Upper lobe of right lung (tissue), 1 donor: ENCODE data around the gene CYTH4. TPM values are rescaled to one million over a fixed set of nuclear protein-coding genes. Genes with fewer than 3 reads are reported as not detected.
A peak's percentile ranks its signal among the peaks of the same experiment; 100 is the strongest.

Experiments used
- ATAC-seq: fragments of 200-7000 bp; cut with Tn5 transposase; one replicate; pipeline ENCODE4 v1.9.1; 2020; ENCODE audit warnings: mild to moderate bottlenecking, moderate library complexity
- DNase-seq: peaks from one replicate; pipeline ENCODE4 v3.0.0-alpha.2; 2020
- H3K27ac ChIP-seq: fragments of 200-600 bp; one replicate; pipeline ENCODE4 v1.8.0; 2022
- H3K27me3 ChIP-seq: fragments of 200-600 bp; one replicate; pipeline ENCODE4 v1.8.0; 2022; ENCODE audit warnings: mild to moderate bottlenecking
- H3K36me3 ChIP-seq: fragments of 200-600 bp; one replicate; pipeline ENCODE4 v1.8.0; 2022
- H3K4me1 ChIP-seq: fragments of 200-600 bp; one replicate; pipeline ENCODE4 v1.8.0; 2022
- H3K4me3 ChIP-seq: fragments of 200-600 bp; one replicate; pipeline ENCODE4 v1.8.0; 2022; ENCODE audit warnings: mild to moderate bottlenecking
- H3K9me3 ChIP-seq: fragments of 200-600 bp; one replicate; pipeline ENCODE4 v1.8.0; 2022
- CTCF ChIP-seq: fragments of 200-600 bp; IDR thresholded peaks from one replicate; pipeline ENCODE4 v1.8.0; 2022; ENCODE audit warnings: antibody characterized with exemption
- intact Hi-C: fragments of 100-400 bp; cut with DNase I; formaldehyde crosslinking; loops from one replicate; pipeline ENCODE4 v1.11.0; 2022
- total RNA-seq: library from RNA; stranded (reverse); fragmentation: NEBNext Ultra II Directional; extraction: Animal tissue kit (Norgen Biotek cat#: 25700); gene quantifications from one replicate; pipeline ENCODE4 v1.2.1, GENCODE V29; 2021
- donor health status: DM: no; HTN: yes; CAD: no; lungs with severe emphysema.

CYTH4 gene
- total RNA-seq, 1 donor from 2014 or later: 37.9 TPM

- Histone ChIP-seq H3K36me3 (no peaks in the 10 kb centered on the region), H3K27ac (no peak overlapping the region), H3K9me3 (no peaks in the 10 kb centered on the region), H3K4me3 (no peak overlapping the region), H3K4me1 (no peaks in the 10 kb centered on the region), H3K27me3 (peaks cover 23% of the 10 kb centered on the region)
- TF ChIP-seq CTCF: no peak
- ATAC-seq: no peak
- DNase-seq: peak; percentile 46
- intact Hi-C loops: no loop called here
Measured at GRCh38 chr22:37260155-37260795, 22.0 kb upstream of the CYTH4 start.

- TF ChIP-seq CTCF: peak; percentile 93
- no peaks in the 10 kb centered on the region for H3K9me3 ChIP-seq
- ATAC-seq (peak; percentile 88), DNase-seq (peak; percentile 73)
- intact Hi-C loops: no loop called here
- H3K27ac ChIP-seq: no peak overlapping the region
- peaks cover 17% of the 10 kb centered on the region for H3K27me3 ChIP-seq
- H3K4me1 ChIP-seq: no peaks in the 10 kb centered on the region
- no peak overlapping the region for H3K4me3 ChIP-seq
- H3K36me3 ChIP-seq: no peaks in the 10 kb centered on the region
Measured at GRCh38 chr22:37260901-37261336, 21.4 kb upstream of the CYTH4 start.

- no peak overlapping the region for H3K27ac ChIP-seq
- H3K9me3 ChIP-seq: no peaks in the 10 kb centered on the region
- ATAC-seq (no peak), DNase-seq (peak; percentile 25)
- H3K36me3 ChIP-seq: no peaks in the 10 kb centered on the region
- H3K4me1 ChIP-seq: peaks cover 8% of the 10 kb centered on the region
- TF ChIP-seq CTCF: no peak
- H3K4me3 ChIP-seq: no peak overlapping the region
- intact Hi-C loops: no loop called here
- peaks cover 8% of the 10 kb centered on the region for H3K27me3 ChIP-seq
Measured at GRCh38 chr22:37262346-37262745, 20.0 kb upstream of the CYTH4 start.

DNA sequence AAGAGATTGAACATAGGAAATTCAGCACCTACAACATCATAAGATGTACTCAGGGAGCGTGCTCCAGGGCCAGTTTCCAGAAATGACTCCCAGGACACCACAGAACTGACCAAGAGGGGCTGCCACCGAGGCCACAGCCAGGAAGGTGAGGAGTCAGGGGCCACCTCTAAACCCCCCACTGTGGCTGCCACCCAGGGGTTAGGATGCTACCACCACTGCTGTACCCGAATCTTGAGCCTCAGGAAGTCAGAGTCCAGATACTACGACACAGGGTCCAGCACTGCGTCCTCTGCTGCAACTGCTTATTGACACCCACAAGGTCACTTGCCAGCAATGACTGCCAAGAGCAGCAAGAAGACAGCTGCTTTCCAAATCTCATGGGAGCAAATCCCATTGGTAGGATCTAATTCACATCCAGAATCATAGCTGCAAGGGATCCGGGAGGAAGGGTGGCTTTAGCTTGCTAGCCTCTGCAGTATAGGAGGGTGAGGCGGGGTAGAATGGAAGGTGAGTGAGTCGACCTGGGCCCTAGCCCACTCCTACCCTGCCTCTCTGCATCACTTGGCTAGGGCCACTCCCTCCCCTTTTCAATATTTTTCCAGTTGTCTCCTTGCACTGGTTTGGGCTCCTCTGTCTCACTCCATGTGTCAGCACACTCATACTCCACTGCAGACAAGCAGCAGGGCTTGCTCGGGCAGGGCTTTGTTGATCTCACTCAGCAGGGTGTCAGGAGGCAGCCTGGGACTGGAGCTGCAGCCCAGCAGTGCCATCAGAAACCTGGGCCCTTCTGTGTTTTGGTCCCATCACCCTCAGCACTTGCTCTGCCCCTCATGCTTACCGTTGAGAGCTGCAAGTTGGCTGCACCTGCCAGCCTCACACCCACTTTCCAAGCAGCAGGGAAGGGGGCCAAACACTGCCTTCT, 18.1 kb upstream of the CYTH4 start:
- intact Hi-C loops: no loop called here
- Histone ChIP-seq H3K27ac (no peak overlapping the region), H3K4me3 (no peak overlapping the region), H3K4me1 (peaks cover 12% of the 10 kb centered on the region), H3K36me3 (no peaks in the 10 kb centered on the region), H3K9me3 (no peaks in the 10 kb centered on the region), H3K27me3 (no peaks in the 10 kb centered on the region)
- no peak for TF ChIP-seq CTCF
- ATAC-seq (no peak), DNase-seq (peak; percentile 37)

GRCh38 chr22:37266581-37267134, 15.7 kb upstream of the CYTH4 start:
- peak; percentile 60 for DNase-seq
- Histone ChIP-seq H3K36me3 (no peaks in the 10 kb centered on the region), H3K4me3 (peak overlapping the region; percentile 36), H3K4me1 (peaks cover 12% of the 10 kb centered on the region), H3K27me3 (no peaks in the 10 kb centered on the region), H3K27ac (peak overlapping the region; percentile 69), H3K9me3 (no peaks in the 10 kb centered on the region)
- no peak for TF ChIP-seq CTCF
- ATAC-seq: peak; percentile 27
- intact Hi-C loops: no loop called here
